ENCODE results near the gene SND1. TPM values are rescaled to one million over a fixed set of nuclear protein-coding genes. Genes with fewer than 3 reads are reported as not detected.

SND1 gene
- total and polyA plus RNA-seq, 2 donors (not counting 3 experiments of a cell fraction or from before 2014, with no cell fraction given), result 116 to 249 TPM

GRCh38 chr7:128104108-128104742, 452.2 kb downstream of the SND1 start:
- peak overlapping the region; percentile 76 for H3K4me2 ChIP-seq (ENCODE audit: insufficient read depth, low read length)
- peak overlapping the region in 1 of 3 experiments; percentile 18 for H3K4me3 ChIP-seq (replicated peaks in 1 of 3; ENCODE audit: insufficient read depth in 1 of 3, low read depth in 1 of 3, low read length in 3 of 3)
- dilution Hi-C loops (cut with MboI; ENCODE audit: extremely low pct_ligation_motif_present, low sequenced_read_pairs) (no loop called here), intact Hi-C loops (cut with micrococcal nuclease) (loop anchor here (10.0 kb wide), 1 partner anchor 101 kb away; no protein-coding TSS in a partner anchor)
- ChIA-PET POLR2A (no interaction called here), CTCF (interaction anchor here (0.9 to 3.8 kb wide), 6 partner anchors 22 to 396 kb away, joined by 3 to 26 read pairs (median 10); no protein-coding TSS in a partner anchor)
- no peak overlapping the region for H2AFZ ChIP-seq (ENCODE audit: low read depth, low read length)
- no TSS peak for BruUV-seq (replicated peaks)
- H3K27ac ChIP-seq (ENCODE audit: insufficient read depth, low read depth, low read length), result no peak overlapping the region
- peaks cover 10 to 26% of the 10 kb centered on the region in 2 experiments for H3K27me3 ChIP-seq (ENCODE audit: control insufficient read depth in 2 of 2, insufficient read depth in 2 of 2, low read length in 2 of 2)
- no peaks in the 10 kb centered on the region for H3K9me3 ChIP-seq (replicated peaks; ENCODE audit: control insufficient read depth, insufficient read depth, low read length)
- no peaks in the 10 kb centered on the region for H3K79me2 ChIP-seq (ENCODE audit: control insufficient read depth, insufficient read depth, low read length)
- no peaks in the 10 kb centered on the region for H4K20me1 ChIP-seq (replicated peaks; ENCODE audit: control insufficient read depth, extremely low read depth, insufficient read depth, low read length)
- DNase-seq (ENCODE audit: low read depth, low spot score) (no peak), FAIRE-seq (no peak)
- peaks cover 6% of the 10 kb centered on the region for H3K4me1 ChIP-seq (ENCODE audit: control insufficient read depth, extremely low read depth, insufficient read depth, low read length)
- no peak overlapping the region for H3K9ac ChIP-seq (replicated peaks; ENCODE audit: extremely low read depth, insufficient read depth, low read length)
- no peak for TF ChIP-seq JUN (IDR thresholded peaks at IDR 0.05; ENCODE audit: borderline replicate concordance, insufficient read depth, insufficient read length, low read depth)
- no peak for TF ChIP-seq CTCF (IDR thresholded peaks at IDR 0.05; ENCODE audit: extremely low read depth in 1 of 2, insufficient read depth in 1 of 2, low read depth in 1 of 2, low read length in 2 of 2)
- TF ChIP-seq POLR2AphosphoS5 (IDR thresholded peaks at IDR 0.05; ENCODE audit: insufficient read depth, low read depth, low read length), result no peak
- no peak for TF ChIP-seq POLR2A (IDR thresholded peaks at IDR 0.05; ENCODE audit: low read depth, low read length)
- TF ChIP-seq MYC (IDR thresholded peaks at IDR 0.05; ENCODE audit: low read depth, low read length), result no peak
- TF ChIP-seq GATA2 (IDR thresholded peaks at IDR 0.05; ENCODE audit: insufficient read depth, insufficient read length, low read depth, low read length), result no peak
- TF ChIP-seq MAX (IDR thresholded peaks at IDR 0.05; ENCODE audit: insufficient read depth, insufficient read length), result no peak
- TF ChIP-seq FOS (IDR thresholded peaks at IDR 0.05; ENCODE audit: borderline replicate concordance, insufficient read depth, low read length), result no peak
- TF ChIP-seq EZH2 (IDR thresholded peaks at IDR 0.05; ENCODE audit: borderline replicate concordance, low read depth, low read length, severe bottlenecking), result no peak
- no peaks in the 10 kb centered on the region for H3K36me3 ChIP-seq (ENCODE audit: control insufficient read depth in 2 of 2, extremely low read depth in 1 of 2, insufficient read depth in 2 of 2, low read length in 2 of 2)
- no peaks in the 10 kb centered on the region for H3K9me1 ChIP-seq (replicated peaks; ENCODE audit: control insufficient read depth, extremely low read depth, insufficient read depth, low read length)

Measured in endothelial cell of umbilical vein (primary cell).